ENCODE measurements around the gene PCDH9. TPM values are rescaled to one million over a fixed set of nuclear protein-coding genes. Genes with fewer than 3 reads are reported as not detected.

PCDH9 gene
- total and polyA plus RNA-seq, 11 donors = 3.0 to 39.6 (median 21.6) TPM

- 75 to 87% (median 81%) methylated on average over 6 of the region's 6 CpGs for WGBS, 4 donors
- no peak for DNase-seq
Observed at GRCh38 chr13:66574606-66575005, 655.5 kb downstream of the PCDH9 start.

GRCh38 chr13:66567899-66568612, 662.1 kb downstream of the PCDH9 start:
- Histone ChIP-seq H3K36me3 (no peaks in the 10 kb centered on the region), H3K27ac (no peak overlapping the region), H3K4me3 (no peak overlapping the region), H3K4me1 (no peaks in the 10 kb centered on the region), H3K27me3 (no peaks in the 10 kb centered on the region), H3K9me3 (no peaks in the 10 kb centered on the region)
- WGBS, 4 donors = 87 to 92% (median 89%) methylated on average over 5 of the region's 5 CpGs
- TF ChIP-seq POLR2A (IDR thresholded peaks at IDR 0.05) (no peak), CTCF (IDR thresholded peaks at IDR 0.05) (no peak)
- DNase-seq (no peak), ATAC-seq (no peak)
- intact Hi-C loops (cut with DNase I) = no loop called here

More at GRCh38 chr13:66574606-66575005, 655.5 kb downstream of the PCDH9 start:
- Histone ChIP-seq H3K27me3 (no peaks in the 10 kb centered on the region), H3K27ac (no peak overlapping the region), H3K9me3 (no peaks in the 10 kb centered on the region), H3K36me3 (no peaks in the 10 kb centered on the region), H3K4me1 (no peaks in the 10 kb centered on the region), H3K4me3 (no peak overlapping the region)
- TF ChIP-seq POLR2A (IDR thresholded peaks at IDR 0.05) (no peak), CTCF (IDR thresholded peaks at IDR 0.05) (no peak)
- intact Hi-C loops (cut with DNase I) = no loop called here
- ATAC-seq = no peak

- intact Hi-C loops (cut with DNase I) = no loop called here
- Histone ChIP-seq H3K27me3 (no peaks in the 10 kb centered on the region), H3K36me3 (no peaks in the 10 kb centered on the region), H3K9me3 (no peaks in the 10 kb centered on the region), H3K27ac (no peak overlapping the region), H3K4me1 (no peaks in the 10 kb centered on the region), H3K4me3 (no peak overlapping the region)
- TF ChIP-seq POLR2A (IDR thresholded peaks at IDR 0.05) = no peak
- TF ChIP-seq CTCF (IDR thresholded peaks at IDR 0.05) = no peak
- DNase-seq (no peak), ATAC-seq (no peak)
Observed at GRCh38 chr13:66565279-66565678, 664.9 kb downstream of the PCDH9 start.

GRCh38 chr13:66563076-66563475, 667.1 kb downstream of the PCDH9 start:
- no peaks in the 10 kb centered on the region for H3K4me1 ChIP-seq

More at GRCh38 chr13:66563076-66563475, 667.1 kb downstream of the PCDH9 start:
- DNase-seq = no peak
- H3K27me3 ChIP-seq = no peaks in the 10 kb centered on the region
- no peaks in the 10 kb centered on the region for H3K36me3 ChIP-seq
- no peaks in the 10 kb centered on the region for H3K9me3 ChIP-seq
- TF ChIP-seq CTCF (IDR thresholded peaks at IDR 0.05) = no peak
- no peak for TF ChIP-seq POLR2A (IDR thresholded peaks at IDR 0.05)
- intact Hi-C loops (cut with DNase I) = no loop called here
- no peak for ATAC-seq
- H3K4me3 ChIP-seq = no peak overlapping the region
- no peak overlapping the region for H3K27ac ChIP-seq
- 74 to 79% (median 78%) methylated on average over 3 of the region's 3 CpGs for WGBS, 4 donors

All from heart left ventricle (tissue), 16 donors.